ENCODE measurements around the gene CDC42.
A peak's percentile ranks its signal among the peaks of the same experiment; 100 is the strongest.
"Not testable (repeated sequence)": the region's sequence is repeated elsewhere in the genome, so short reads cannot be mapped to it uniquely, and the experiment has no call there.

CDC42 gene

DNA sequence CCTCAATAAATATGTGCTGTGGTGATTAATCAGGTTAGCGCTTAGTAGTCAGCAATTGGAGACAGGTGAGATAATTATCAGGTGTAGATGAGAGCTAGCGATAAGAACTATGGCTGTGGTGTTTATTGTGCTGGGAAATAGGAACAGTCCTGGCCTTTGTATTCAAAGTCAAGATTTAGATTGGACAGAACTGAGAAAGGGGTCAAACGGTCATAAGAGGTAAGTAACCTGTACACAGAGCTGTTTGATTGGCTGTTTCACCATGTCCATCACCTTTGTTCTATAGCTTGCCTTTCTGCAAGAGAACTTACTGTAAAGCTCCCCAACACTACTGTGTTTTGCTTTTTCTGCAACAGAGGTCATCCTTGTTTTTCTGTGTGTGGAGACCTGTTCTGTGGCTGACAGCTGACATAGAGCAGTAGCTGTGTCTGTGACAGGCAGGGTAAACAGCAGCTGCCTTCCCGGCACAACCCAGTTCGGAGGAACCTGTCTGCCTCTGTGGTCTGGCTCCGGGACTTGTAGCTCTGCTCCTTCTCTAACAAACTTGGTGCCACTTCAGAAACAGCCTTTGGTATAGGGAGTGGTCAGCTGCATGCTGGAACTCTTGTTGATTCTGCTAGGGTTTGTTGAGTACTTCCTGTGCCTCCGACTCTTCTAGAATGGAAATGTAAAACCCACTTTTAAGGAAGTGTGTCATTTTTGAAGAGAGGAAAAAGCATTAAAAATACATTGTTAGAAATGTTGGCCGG is 21.1 kb upstream of the CDC42 start:
- no peak overlapping the region for H3K27ac ChIP-seq
- TF ChIP-seq ZFX (IDR thresholded peaks at IDR 0.05) (no peak), CTCF (conservative IDR thresholded peaks at IDR 0.05) (no peak)

DNA sequence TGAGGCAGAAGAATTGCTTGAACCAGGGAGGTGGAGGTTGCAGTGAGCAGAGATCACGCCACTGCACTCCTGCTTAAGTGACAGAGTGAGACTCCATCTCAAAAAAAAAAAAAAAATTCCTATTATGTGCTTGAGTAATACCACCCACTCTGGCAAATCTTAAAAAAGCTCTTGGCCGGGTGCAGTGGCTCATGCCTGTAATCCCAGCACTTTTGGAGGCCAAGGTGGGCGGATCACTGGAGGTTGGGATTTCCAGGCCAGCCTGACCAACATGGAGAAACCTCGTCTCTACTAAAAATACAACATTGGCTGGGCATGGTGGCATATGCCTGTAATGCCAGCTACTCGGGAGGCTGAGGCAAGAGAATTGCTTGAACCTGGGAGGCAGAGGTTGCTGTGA is 17.7 kb upstream of the CDC42 start:
- not testable (repeated sequence) for H3K27ac ChIP-seq

- no peak overlapping the region for H3K27ac ChIP-seq
Observed at GRCh38 chr1:22037520-22037919, 15.0 kb upstream of the CDC42 start.

DNA sequence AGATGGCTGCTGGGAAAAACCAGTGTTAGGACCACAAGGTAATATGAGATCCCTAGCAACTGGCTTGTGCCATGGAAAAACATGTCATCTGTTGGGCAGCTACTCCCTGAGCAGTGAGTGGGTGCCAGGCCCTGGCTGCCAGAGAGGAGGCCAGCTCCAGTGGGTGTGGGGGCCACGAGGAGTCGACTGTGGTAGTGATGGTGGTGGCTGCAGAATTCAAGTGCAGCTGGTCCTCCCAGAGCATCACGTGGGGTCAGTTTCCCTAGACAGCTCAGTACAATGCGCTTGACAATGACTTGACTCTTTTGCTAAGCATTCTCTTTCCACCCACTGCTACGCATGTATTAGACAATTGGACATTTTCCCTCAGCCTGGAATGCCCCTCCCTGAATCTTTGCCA is 14.5 kb upstream of the CDC42 start:
- no peak for TF ChIP-seq CTCF (conservative IDR thresholded peaks at IDR 0.05)
- no peak for TF ChIP-seq ZFX (IDR thresholded peaks at IDR 0.05)
- H3K27ac ChIP-seq: no peak overlapping the region

More at GRCh38 chr1:22037520-22037919, 15.0 kb upstream of the CDC42 start:
- TF ChIP-seq CTCF (conservative IDR thresholded peaks at IDR 0.05) (no peak), ZFX (IDR thresholded peaks at IDR 0.05) (no peak)

- no peak for TF ChIP-seq ZFX (IDR thresholded peaks at IDR 0.05)
- no peak overlapping the region for H3K27ac ChIP-seq
Observed at GRCh38 chr1:22039594-22040285, 12.8 kb upstream of the CDC42 start.

DNA sequence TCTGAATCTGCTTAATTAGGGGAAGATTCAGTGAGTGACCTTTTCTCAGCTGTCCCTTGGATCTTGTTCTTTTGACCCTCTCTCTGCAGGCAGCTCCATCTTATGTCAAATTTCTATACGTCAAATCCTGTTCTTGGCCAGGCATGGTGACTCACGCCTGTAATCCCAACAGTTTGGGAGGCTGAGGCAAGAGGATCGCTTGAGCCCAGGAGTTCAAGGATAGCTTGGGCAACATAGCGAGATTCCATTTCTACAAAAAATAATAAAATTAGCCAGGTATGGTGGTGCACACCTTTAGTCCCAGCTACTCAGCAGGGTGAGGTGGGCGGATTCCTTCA is 12.3 kb upstream of the CDC42 start:
- TF ChIP-seq CTCF (conservative IDR thresholded peaks at IDR 0.05): no peak
- TF ChIP-seq ZFX (IDR thresholded peaks at IDR 0.05): no peak
- H3K27ac ChIP-seq: no peak overlapping the region

DNA sequence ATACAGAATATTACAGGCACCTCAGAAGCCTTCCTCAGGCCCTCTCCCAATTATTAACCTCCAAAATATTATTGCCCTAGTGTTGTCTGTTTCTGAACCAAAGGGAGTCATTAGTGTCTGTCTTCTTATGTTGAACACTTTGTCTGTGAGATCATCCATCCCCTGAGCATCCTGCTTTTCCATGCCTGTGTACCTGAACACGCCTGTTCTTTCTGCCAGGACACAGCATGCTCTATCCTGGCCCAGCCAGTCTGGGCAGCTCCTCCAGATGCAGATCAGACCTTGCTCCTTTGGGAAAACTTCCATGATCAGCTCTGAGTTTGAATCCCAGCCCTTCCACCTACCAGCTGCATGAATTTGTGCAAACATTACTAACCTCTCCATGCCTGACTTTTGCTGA is 11.0 kb upstream of the CDC42 start:
- TF ChIP-seq ZFX (IDR thresholded peaks at IDR 0.05): no peak
- no peak for TF ChIP-seq CTCF (conservative IDR thresholded peaks at IDR 0.05)
- H3K27ac ChIP-seq: no peak overlapping the region

DNA sequence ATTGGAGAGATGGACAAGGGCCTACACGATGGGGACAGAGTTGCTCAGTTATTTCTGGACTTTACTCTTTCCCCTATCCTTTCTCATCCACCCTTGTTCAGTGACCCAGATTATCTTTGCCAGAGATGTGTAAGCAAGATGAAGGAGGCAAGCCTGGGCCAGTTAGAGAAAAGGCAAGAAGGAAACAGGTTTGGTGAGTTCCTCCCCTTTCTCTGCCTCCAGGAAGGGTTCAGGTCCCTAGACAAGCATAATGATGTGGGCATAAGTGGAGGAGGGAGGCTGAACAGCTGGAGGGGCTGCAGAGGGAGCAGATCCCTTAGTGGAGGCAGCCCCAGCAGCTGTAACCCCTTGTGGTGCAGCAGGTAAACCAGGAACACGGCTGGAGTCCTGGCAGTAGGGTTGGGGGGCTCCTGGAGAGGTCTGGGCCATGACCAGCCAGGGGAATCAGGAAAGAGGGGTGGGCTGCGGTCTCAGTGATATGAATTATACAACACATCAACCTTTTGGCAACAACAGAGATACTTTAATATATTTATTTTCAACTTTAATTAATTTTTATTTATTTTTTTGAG is 9.2 kb upstream of the CDC42 start:
- H3K27ac ChIP-seq: peak overlapping the region; percentile 27
- TF ChIP-seq CTCF (conservative IDR thresholded peaks at IDR 0.05) (no peak), ZFX (IDR thresholded peaks at IDR 0.05) (no peak)

Data from C4-2B (cell line).